ENCODE data around the gene MAPK7.

- no peak for TF ChIP-seq CTCF (IDR thresholded peaks at IDR 0.05)
- no peak for TF ChIP-seq POLR2A (IDR thresholded peaks at IDR 0.05)
- no peak for TF ChIP-seq POLR2AphosphoS5 (IDR thresholded peaks at IDR 0.05)
Measured at GRCh38 chr17:19361326-19361725, 17.0 kb upstream of the MAPK7 start.

All from transverse colon (tissue), 4 donors.